ENCODE measurements around the gene HCN3. TPM values are rescaled to one million over a fixed set of nuclear protein-coding genes. Genes with fewer than 3 reads are reported as not detected.
"Not testable (repeated sequence)": the region's sequence is repeated elsewhere in the genome, so short reads cannot be mapped to it uniquely, and the experiment has no call there.

HCN3 gene
- total RNA-seq, 1 donor from 2014 or later: 3.3 TPM

- DNase-seq (ENCODE audit: low spot score): no peak
Observed at GRCh38 chr1:155282488-155283091, 5.3 kb downstream of the HCN3 start.

GRCh38 chr1:155284476-155284875 lies 7.2 kb downstream of the HCN3 start:
- DNase-seq (ENCODE audit: low spot score): no peak

- DNase-seq (ENCODE audit: low spot score): no peak
Observed at GRCh38 chr1:155285063-155285462, 7.8 kb downstream of the HCN3 start.

- no peak for DNase-seq (ENCODE audit: low spot score)
Observed at GRCh38 chr1:155285631-155286044, 8.4 kb downstream of the HCN3 start.

- DNase-seq (ENCODE audit: low spot score): no peak
Observed at GRCh38 chr1:155286544-155286943, 9.3 kb downstream of the HCN3 start.

- DNase-seq (ENCODE audit: low spot score): no peak
Observed at GRCh38 chr1:155287987-155288543, 10.8 kb downstream of the HCN3 start.

GRCh38 chr1:155291006-155291405 lies 13.7 kb downstream of the HCN3 start:
- not testable (repeated sequence) for DNase-seq (ENCODE audit: low spot score)

GRCh38 chr1:155293086-155293749 lies 16.0 kb downstream of the HCN3 start:
- DNase-seq (ENCODE audit: low spot score): no peak

GRCh38 chr1:155294520-155295182 lies 17.4 kb downstream of the HCN3 start:
- DNase-seq (ENCODE audit: low spot score): no peak

- no peak for DNase-seq (ENCODE audit: low spot score)
Observed at GRCh38 chr1:155295183-155295941, 18.1 kb downstream of the HCN3 start.

GRCh38 chr1:155295942-155296267 lies 18.6 kb downstream of the HCN3 start:
- no peak for DNase-seq (ENCODE audit: low spot score)

GRCh38 chr1:155296661-155297060 lies 19.4 kb downstream of the HCN3 start:
- no peak for DNase-seq (ENCODE audit: low spot score)

GRCh38 chr1:155297384-155297783 lies 20.1 kb downstream of the HCN3 start:
- DNase-seq (ENCODE audit: low spot score): no peak

- DNase-seq (ENCODE audit: low spot score): no peak
Observed at GRCh38 chr1:155300024-155300423, 22.8 kb downstream of the HCN3 start.

GRCh38 chr1:155300553-155301329 lies 23.5 kb downstream of the HCN3 start:
- no peak for DNase-seq (ENCODE audit: low spot score)

- DNase-seq (ENCODE audit: low spot score): no peak
Observed at GRCh38 chr1:155301342-155301841, 24.1 kb downstream of the HCN3 start, which contains the start of gene PKLR. PKLR (minus strand) TSS chr1:155301438; CDS start chr1:155301395, 43 bp downstream.

GRCh38 chr1:155304558-155305063 lies 27.3 kb downstream of the HCN3 start:
- no peak for DNase-seq (ENCODE audit: low spot score)

GRCh38 chr1:155305881-155306391 lies 28.7 kb downstream of the HCN3 start:
- no peak for DNase-seq (ENCODE audit: low spot score)

- no peak for DNase-seq (ENCODE audit: low spot score)
Observed at GRCh38 chr1:155307247-155307740, 30.0 kb downstream of the HCN3 start.

Measured in mesenteric fat pad (tissue), 1 donor.